Subcutaneous abdominal adipose tissue (tissue), 5 donors: ENCODE measurements around the gene P3H1.
A peak's percentile ranks its signal among the peaks of the same experiment; 100 is the strongest.
"Not testable (repeated sequence)": the region's sequence is repeated elsewhere in the genome, so short reads cannot be mapped to it uniquely, and the experiment has no call there.

Experiments
- H3K27ac ChIP-seq: one replicate; pipeline ENCODE4 v1.7.0; 2013; ENCODE audit warnings: low read depth, mild to moderate bottlenecking, inconsistent platforms, low read length, moderate library complexity
- H3K27me3 ChIP-seq, 5 donors: one replicate each; pipeline ENCODE4 v1.7.0; 2013; ENCODE audit warnings: low read length in 5 of 5, inconsistent platforms in 1 of 5; ENCODE audit not compliant: control insufficient read depth in 5 of 5, insufficient read depth in 4 of 5
- H3K36me3 ChIP-seq, 5 donors: one replicate each; pipeline ENCODE4 v1.7.0; 2013; ENCODE audit warnings: low read length in 5 of 5; ENCODE audit not compliant: control insufficient read depth in 5 of 5, insufficient read depth in 5 of 5
- H3K4me1 ChIP-seq, 5 donors: one replicate each; pipeline ENCODE4 v1.7.0; 2013; ENCODE audit warnings: low read length in 5 of 5, mild to moderate bottlenecking in 3 of 5, moderate library complexity in 1 of 5; ENCODE audit not compliant: control insufficient read depth in 5 of 5, insufficient read depth in 5 of 5
- H3K4me3 ChIP-seq, 5 donors: one replicate each; pipeline ENCODE4 v1.7.0; 2013; ENCODE audit warnings: low read length in 5 of 5, low read depth in 1 of 5
- H3K9ac ChIP-seq, 5 donors: one replicate each; pipeline ENCODE4 v1.7.0; 2013; ENCODE audit warnings: low read length in 5 of 5, mild to moderate bottlenecking in 4 of 5, moderate library complexity in 3 of 5
- H3K9me3 ChIP-seq, 5 donors: one replicate each; pipeline ENCODE4 v1.7.0; 2013; ENCODE audit warnings: low read length in 5 of 5; ENCODE audit not compliant: control insufficient read depth in 5 of 5
- donor health status: healthy.
- donor health status: healthy.
- donor health status: healthy.
- donor health status: healthy.
- donor health status: healthy.

The P3H1 gene

DNA sequence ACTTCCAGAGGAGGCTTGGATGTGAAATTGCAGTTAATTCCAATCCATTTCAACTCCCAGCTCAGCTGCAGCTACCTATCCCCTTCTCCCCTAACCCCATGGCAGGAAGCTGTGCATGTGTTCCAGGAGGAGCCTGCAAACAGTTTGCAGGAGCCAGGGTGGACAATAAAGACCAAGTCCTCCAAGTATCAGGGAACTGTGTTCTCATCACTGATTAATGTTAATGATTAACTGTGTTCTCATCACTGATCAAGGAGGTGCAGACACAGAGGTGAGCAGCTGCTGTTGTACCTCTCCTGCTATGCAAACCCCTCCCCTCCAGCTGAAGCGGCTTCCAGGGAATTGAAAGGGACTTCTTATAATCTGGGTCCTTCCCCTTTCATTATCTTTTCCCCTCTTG, 46.0 kb downstream of the P3H1 start:
- Histone ChIP-seq H3K27ac (no peak overlapping the region), H3K27me3 (no peaks in the 10 kb centered on the region), H3K9ac (no peak overlapping the region)

DNA sequence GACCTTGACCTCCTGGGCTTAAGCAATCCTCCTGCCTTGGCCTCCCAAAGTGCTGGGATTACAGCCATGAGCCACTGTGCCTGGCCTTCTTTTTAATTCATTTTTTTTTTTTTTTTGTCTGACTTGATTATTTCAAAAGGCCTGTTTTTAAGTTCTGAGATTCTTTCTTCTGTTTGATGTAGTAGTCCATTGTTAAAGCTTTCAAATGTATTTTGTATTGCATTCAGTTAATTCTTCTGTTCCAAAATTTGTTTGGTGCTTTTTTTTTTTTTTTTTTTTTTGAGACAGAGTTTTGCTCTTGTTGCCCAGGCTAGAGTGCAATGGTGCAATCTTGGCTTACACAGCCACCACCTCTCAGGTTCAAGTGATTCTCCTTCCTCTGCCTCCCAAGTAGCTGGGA, 52.4 kb downstream of the P3H1 start:
- peak overlapping the region in 1 of 5 donors; percentile 16 for H3K4me3 ChIP-seq
- H3K9me3 ChIP-seq: peaks cover 0 to 19% (median 13%) of the 10 kb centered on the region in 5 donors
- not testable (repeated sequence) for H3K27ac ChIP-seq, H3K27me3 ChIP-seq, H3K9ac ChIP-seq, H3K4me1 ChIP-seq
- peaks cover 0 to 20% (median 6%) of the 10 kb centered on the region in 5 donors for H3K36me3 ChIP-seq

More for the DNA sequence above, 46.0 kb downstream of the P3H1 start:
- no peaks in the 10 kb centered on the region for H3K4me1 ChIP-seq
- H3K36me3 ChIP-seq: peaks cover 0 to 8% (median 0%) of the 10 kb centered on the region in 5 donors
- no peak overlapping the region for H3K4me3 ChIP-seq
- no peaks in the 10 kb centered on the region for H3K9me3 ChIP-seq

DNA sequence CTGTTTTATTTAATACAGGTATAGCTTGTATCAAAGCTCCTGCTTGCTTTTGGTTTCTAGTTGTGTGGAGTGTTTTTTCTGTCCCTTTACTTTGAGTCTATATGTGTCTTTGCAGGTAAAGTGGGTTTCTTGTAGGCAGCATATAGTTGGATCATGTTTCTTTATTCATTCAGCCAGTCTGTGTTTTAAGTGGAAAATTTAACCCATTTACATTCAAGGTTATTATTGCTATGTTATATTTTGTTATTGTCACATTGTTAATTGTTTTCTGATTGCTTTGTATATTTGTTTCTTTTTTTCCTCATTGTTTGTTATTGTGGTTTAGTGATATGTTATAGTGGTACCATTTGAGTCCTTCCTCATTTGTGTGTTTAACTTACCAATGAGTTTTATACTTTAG, 53.5 kb downstream of the P3H1 start:
- Histone ChIP-seq H3K4me3 (no peak overlapping the region), H3K36me3 (peaks cover 0 to 23% (median 4%) of the 10 kb centered on the region in 5 donors), H3K27ac (no peak overlapping the region), H3K9ac (no peak overlapping the region), H3K4me1 (no peaks in the 10 kb centered on the region), H3K9me3 (peaks cover 0 to 19% (median 13%) of the 10 kb centered on the region in 5 donors), H3K27me3 (no peaks in the 10 kb centered on the region)

DNA sequence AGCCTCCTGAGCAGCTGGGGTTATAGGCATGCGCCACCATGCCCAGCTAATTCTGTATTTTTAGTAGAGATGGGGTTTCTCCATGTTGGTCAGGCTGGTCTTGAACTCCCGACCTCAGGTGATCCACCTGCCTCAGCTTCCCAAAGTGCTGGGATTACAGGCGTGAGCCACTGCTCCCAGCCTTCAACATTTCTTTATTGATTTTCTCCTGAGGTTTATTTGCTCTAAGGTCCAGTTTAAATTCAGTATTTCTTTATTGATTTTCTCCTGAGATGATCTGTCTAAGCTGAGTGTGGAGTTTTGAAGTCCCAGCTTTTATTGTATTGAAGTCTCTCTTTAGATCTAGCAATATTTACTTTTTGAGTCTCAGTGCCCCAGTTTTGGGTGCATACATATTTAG, 54.0 kb downstream of the P3H1 start:
- peaks cover 0 to 21% (median 4%) of the 10 kb centered on the region in 5 donors for H3K36me3 ChIP-seq
- H3K27ac ChIP-seq, H3K9ac ChIP-seq, H3K4me1 ChIP-seq, H3K27me3 ChIP-seq, H3K4me3 ChIP-seq: not testable (repeated sequence)
- H3K9me3 ChIP-seq: peaks cover 0 to 19% (median 13%) of the 10 kb centered on the region in 5 donors

DNA sequence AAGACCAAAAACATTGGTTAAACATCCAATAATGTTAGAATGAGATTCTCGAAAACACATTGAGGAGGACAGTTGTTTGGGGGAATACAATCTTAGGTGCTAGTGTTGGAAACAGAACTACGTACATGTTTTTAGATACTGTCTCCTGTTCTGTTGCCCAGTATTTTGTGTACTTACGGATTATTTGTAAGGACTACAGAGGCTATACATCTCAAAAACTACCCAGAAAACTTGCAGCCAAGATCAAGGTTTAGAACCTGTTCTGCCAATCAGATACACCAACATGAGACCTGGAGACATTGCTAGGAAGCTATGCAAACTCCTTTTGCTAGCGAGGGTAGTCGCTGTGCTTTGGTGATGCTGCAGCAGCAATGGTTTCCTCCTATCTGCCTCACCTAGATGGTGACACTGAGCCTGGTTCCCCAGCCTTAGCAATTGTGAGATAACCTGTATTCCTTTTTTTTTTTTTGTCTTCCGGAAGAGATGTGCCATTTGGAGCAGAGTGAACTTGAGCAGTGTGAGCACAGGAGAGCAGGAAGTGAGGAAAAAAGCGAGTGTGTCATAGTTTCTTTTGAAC, 62.9 kb downstream of the P3H1 start:
- Histone ChIP-seq H3K9ac (no peak overlapping the region), H3K4me3 (no peak overlapping the region), H3K36me3 (peaks cover 45 to 78% (median 66%) of the 10 kb centered on the region in 5 donors), H3K27me3 (no peaks in the 10 kb centered on the region), H3K9me3 (no peaks in the 10 kb centered on the region), H3K4me1 (no peaks in the 10 kb centered on the region), H3K27ac (no peak overlapping the region)

DNA sequence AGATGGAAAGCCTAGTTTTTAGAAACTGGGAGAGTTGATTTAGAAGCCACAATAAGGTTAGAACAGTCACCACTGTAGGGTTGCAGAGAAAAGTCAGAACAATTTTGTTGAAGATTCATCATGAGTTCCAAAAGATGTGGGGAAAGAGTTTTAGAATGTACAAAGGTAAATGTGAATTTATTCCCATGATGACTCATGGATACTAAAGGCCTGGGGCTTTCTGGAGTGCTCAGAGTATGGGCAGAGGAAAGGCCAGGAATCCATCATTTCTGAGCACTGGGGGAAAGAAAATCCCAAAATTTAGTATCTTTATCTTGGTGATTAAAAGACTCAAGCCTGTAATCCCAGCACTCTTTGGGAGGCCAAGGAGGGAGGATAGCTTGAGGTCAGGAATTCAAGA, 66.8 kb downstream of the P3H1 start:
- H3K9ac ChIP-seq: no peak overlapping the region
- peaks cover 58 to 96% (median 82%) of the 10 kb centered on the region in 5 donors for H3K36me3 ChIP-seq
- H3K4me3 ChIP-seq: no peak overlapping the region
- no peaks in the 10 kb centered on the region for H3K27me3 ChIP-seq
- no peaks in the 10 kb centered on the region for H3K4me1 ChIP-seq
- no peak overlapping the region for H3K27ac ChIP-seq
- H3K9me3 ChIP-seq: no peaks in the 10 kb centered on the region

DNA sequence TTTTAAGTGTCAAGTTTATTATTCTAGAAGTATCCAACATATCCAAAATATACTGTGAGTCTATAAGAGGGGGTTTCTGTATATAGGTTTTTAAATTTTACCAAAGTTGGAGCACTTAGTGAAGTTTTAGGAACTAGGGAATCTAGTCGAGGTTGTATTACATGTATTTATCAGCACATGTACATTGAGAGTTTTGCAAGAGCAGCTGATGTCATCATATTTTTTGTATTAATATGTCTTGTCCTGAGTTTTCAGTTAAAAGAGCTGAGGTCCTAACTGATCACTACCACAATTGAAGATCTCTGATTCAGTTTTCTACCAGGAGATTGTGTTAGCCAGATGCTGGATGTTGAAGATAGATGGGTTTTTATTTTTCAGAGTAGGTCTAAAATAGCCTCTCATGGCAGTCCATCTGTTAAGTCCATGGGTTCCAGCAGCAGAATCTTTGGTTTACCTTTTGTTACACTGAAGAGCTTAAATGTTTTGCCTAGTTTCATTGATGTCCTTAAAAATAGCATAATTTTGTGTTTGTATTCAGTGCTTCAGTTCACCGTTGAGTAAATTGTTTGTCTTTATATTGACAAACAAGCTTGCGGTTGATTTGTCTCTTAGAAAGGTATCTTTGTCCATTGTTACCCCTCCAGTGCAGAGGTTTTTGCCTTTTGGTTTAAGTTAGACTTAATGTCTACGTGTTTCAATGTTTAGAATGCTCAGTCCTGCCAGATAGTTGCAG, 68.6 kb downstream of the P3H1 start:
- Histone ChIP-seq H3K9ac (no peak overlapping the region), H3K27ac (no peak overlapping the region), H3K4me3 (no peak overlapping the region), H3K27me3 (no peaks in the 10 kb centered on the region), H3K4me1 (no peaks in the 10 kb centered on the region), H3K36me3 (peaks cover 54 to 88% (median 70%) of the 10 kb centered on the region in 5 donors), H3K9me3 (no peaks in the 10 kb centered on the region)
